ENCODE data around the gene DIAPH2.
"Not testable (repeated sequence)": the region's sequence is repeated elsewhere in the genome, so short reads cannot be mapped to it uniquely, and the experiment has no call there.

DIAPH2 gene

GRCh38 chrX:97401586-97402136, 717.0 kb downstream of the DIAPH2 start:
- no peak for DNase-seq

- no peak for DNase-seq
Measured at GRCh38 chrX:97402333-97402732, 717.7 kb downstream of the DIAPH2 start.

GRCh38 chrX:97402903-97403302, 718.3 kb downstream of the DIAPH2 start:
- DNase-seq, result no peak

GRCh38 chrX:97405031-97405660, 720.5 kb downstream of the DIAPH2 start:
- DNase-seq, result no peak

- not testable (repeated sequence) for DNase-seq
Measured at GRCh38 chrX:97409632-97410415, 725.2 kb downstream of the DIAPH2 start.

- no peak for DNase-seq
Measured at GRCh38 chrX:97416461-97416860, 731.8 kb downstream of the DIAPH2 start.

GRCh38 chrX:97429101-97429500, 744.5 kb downstream of the DIAPH2 start:
- DNase-seq, result no peak

- DNase-seq, result no peak
Measured at GRCh38 chrX:97431281-97431680, 746.6 kb downstream of the DIAPH2 start.

- DNase-seq, result no peak
Measured at GRCh38 chrX:97446298-97446882, 761.7 kb downstream of the DIAPH2 start.

- no peak for DNase-seq
Measured at GRCh38 chrX:97447306-97447705, 762.7 kb downstream of the DIAPH2 start.

- no peak for DNase-seq
Measured at GRCh38 chrX:97452283-97452682, 767.6 kb downstream of the DIAPH2 start.

- no peak for DNase-seq
Measured at GRCh38 chrX:97461763-97462162, 777.1 kb downstream of the DIAPH2 start.

- DNase-seq, result no peak
Measured at GRCh38 chrX:97471071-97471470, 786.4 kb downstream of the DIAPH2 start.

GRCh38 chrX:97474933-97475332, 790.3 kb downstream of the DIAPH2 start:
- no peak for DNase-seq

- no peak for DNase-seq
Measured at GRCh38 chrX:97479106-97479890, 794.7 kb downstream of the DIAPH2 start.

GRCh38 chrX:97481228-97481627, 796.6 kb downstream of the DIAPH2 start:
- DNase-seq, result no peak

GRCh38 chrX:97482666-97483300, 798.1 kb downstream of the DIAPH2 start:
- peak in 1 of 2 experiments; percentile 35 for DNase-seq

- DNase-seq, result no peak
Measured at GRCh38 chrX:97490656-97491055, 806.0 kb downstream of the DIAPH2 start.

GRCh38 chrX:97494756-97495372, 810.2 kb downstream of the DIAPH2 start:
- DNase-seq, result no peak

- no peak for DNase-seq
Measured at GRCh38 chrX:97498093-97498492, 813.5 kb downstream of the DIAPH2 start.

- no peak for DNase-seq
Measured at GRCh38 chrX:97504431-97504830, 819.8 kb downstream of the DIAPH2 start.

- no peak for DNase-seq
Measured at GRCh38 chrX:97517763-97518162, 833.1 kb downstream of the DIAPH2 start.

All from NCI-H1930 (cell line).